Activated B cell treated with CpG ODN at 0.5 μM for 24 hours (primary cell): ENCODE results near the gene RAB11FIP3. TPM values are rescaled to one million over a fixed set of nuclear protein-coding genes. Genes with fewer than 3 reads are reported as not detected.

Source experiments
- ATAC-seq: fragments of 200-7000 bp; cut with Tn5 transposase; one replicate; pipeline ENCODE4 v1.10.0; 2021; ENCODE audit warnings: low read depth, mild to moderate bottlenecking, moderate library complexity
- CTCF ChIA-PET: fragments of 350-600 bp; sonication (Branson Sonifier 250); formaldehyde crosslinking; loops from one replicate; lab custom pipeline; 2021; ENCODE audit warnings: antibody characterized with exemption; lab: Charles Lee
- POLR2A ChIA-PET: fragments of 350-600 bp; sonication (Branson Sonifier 250); formaldehyde crosslinking; loops from one replicate; lab custom pipeline; 2021; ENCODE audit warnings: antibody characterized with exemption; lab: Charles Lee
- DNase-seq: peaks from one replicate; pipeline ENCODE4 v3.0.0; 2022
- H3K27ac Mint-ChIP-seq: one replicate; pipeline ENCODE4 v1.8.0; 2020; ENCODE audit warnings: mixed read lengths
- H3K27me3 Mint-ChIP-seq: one replicate; pipeline ENCODE4 v1.8.0; 2021; ENCODE audit warnings: mixed read lengths
- H3K36me3 Mint-ChIP-seq: one replicate; pipeline ENCODE4 v1.8.0; 2021; ENCODE audit warnings: low read depth, mixed read lengths
- H3K4me1 Mint-ChIP-seq: one replicate; pipeline ENCODE4 v1.8.0; 2021; ENCODE audit warnings: mixed read lengths
- H3K4me3 Mint-ChIP-seq: one replicate; pipeline ENCODE4 v1.8.0; 2020; ENCODE audit warnings: mild to moderate bottlenecking, mixed read lengths
- H3K9me3 Mint-ChIP-seq: one replicate; pipeline ENCODE4 v1.8.0; 2020; ENCODE audit warnings: mixed read lengths
- intact Hi-C: fragments of 100-400 bp; cut with micrococcal nuclease; formaldehyde crosslinking; loops from one replicate; pipeline ENCODE4 v1.15.1; 2024
- total RNA-seq: library from RNA; stranded (reverse); gene quantifications from 2 replicates; pipeline ENCODE4 v1.2.3, GENCODE V29; 2022
- TF ChIP-seq, protein P1 (sequence below): fragments of 200-600 bp; IDR thresholded peaks from one replicate; pipeline ENCODE4 v1.8.0; 2022; ENCODE audit warnings: antibody characterized with exemption, mild to moderate bottlenecking

Gene RAB11FIP3
- total RNA-seq, 1 donor from 2014 or later = 35.4 TPM

DNA sequence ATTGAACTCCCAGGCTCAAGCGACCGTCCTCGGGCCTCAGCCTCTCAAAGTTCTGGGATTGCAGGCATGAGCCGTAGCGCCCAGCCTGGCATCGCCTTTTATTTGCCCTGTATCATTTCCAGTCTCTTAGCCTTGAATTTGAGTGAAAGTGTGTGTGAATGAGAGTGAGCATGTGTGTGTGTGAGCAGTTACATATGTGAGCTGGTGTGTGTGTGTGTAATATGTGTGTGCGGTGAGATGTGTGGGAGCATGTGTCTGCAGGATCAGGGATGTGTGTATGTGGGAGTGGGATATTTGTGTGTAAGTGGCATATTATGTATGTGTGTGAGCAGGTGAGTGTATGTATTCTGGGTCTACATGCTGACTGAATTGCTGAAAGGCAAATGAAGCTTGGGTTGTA is 5.5 kb downstream of the RAB11FIP3 start:
- no peak overlapping the region for H3K27ac Mint-ChIP-seq
- ChIA-PET CTCF (no interaction called here), POLR2A (no interaction called here)
- DNase-seq (no peak), ATAC-seq (no peak)
- H3K9me3 Mint-ChIP-seq = no peaks in the 10 kb centered on the region
- intact Hi-C loops = no loop called here
- peaks cover 23% of the 10 kb centered on the region for H3K4me1 Mint-ChIP-seq
- no peaks in the 10 kb centered on the region for H3K27me3 Mint-ChIP-seq
- H3K36me3 Mint-ChIP-seq = peaks cover 14% of the 10 kb centered on the region
- no peak overlapping the region for H3K4me3 Mint-ChIP-seq
- TF ChIP-seq, protein P1, sequence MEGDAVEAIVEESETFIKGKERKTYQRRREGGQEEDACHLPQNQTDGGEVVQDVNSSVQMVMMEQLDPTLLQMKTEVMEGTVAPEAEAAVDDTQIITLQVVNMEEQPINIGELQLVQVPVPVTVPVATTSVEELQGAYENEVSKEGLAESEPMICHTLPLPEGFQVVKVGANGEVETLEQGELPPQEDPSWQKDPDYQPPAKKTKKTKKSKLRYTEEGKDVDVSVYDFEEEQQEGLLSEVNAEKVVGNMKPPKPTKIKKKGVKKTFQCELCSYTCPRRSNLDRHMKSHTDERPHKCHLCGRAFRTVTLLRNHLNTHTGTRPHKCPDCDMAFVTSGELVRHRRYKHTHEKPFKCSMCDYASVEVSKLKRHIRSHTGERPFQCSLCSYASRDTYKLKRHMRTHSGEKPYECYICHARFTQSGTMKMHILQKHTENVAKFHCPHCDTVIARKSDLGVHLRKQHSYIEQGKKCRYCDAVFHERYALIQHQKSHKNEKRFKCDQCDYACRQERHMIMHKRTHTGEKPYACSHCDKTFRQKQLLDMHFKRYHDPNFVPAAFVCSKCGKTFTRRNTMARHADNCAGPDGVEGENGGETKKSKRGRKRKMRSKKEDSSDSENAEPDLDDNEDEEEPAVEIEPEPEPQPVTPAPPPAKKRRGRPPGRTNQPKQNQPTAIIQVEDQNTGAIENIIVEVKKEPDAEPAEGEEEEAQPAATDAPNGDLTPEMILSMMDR = no peak

DNA sequence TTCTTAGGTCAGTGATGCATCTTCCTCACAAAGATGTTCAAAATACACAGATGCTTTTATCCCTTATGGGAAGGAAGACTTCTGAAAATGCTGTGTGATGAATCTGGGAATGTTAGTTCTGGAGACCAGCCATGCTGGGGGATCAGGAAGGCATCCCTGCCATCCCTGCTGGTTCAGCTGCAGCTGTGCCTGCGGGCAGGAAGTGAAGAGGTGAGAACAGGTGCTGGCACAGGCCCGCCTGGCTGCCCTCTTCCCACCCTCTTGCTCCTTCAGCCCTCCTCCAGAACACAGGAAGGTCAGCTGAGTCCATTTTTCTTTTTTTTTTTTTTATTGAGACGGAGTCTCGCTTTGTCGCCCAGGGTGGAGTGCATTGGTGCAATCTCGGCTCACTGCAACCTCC is 15.2 kb downstream of the RAB11FIP3 start:
- Mint-ChIP-seq H3K9me3 (no peaks in the 10 kb centered on the region), H3K4me1 (peaks cover 19% of the 10 kb centered on the region), H3K27ac (no peak overlapping the region), H3K36me3 (peaks cover 14% of the 10 kb centered on the region), H3K27me3 (no peaks in the 10 kb centered on the region), H3K4me3 (no peak overlapping the region)
- CTCF ChIA-PET = interaction anchor here (0.5 kb wide), 1 partner anchor 163 kb away, joined by 3 read pairs; no protein-coding TSS in a partner anchor
- TF ChIP-seq, protein P1 = no peak
- POLR2A ChIA-PET = no interaction called here
- ATAC-seq (no peak), DNase-seq (no peak)
- intact Hi-C loops = no loop called here

DNA sequence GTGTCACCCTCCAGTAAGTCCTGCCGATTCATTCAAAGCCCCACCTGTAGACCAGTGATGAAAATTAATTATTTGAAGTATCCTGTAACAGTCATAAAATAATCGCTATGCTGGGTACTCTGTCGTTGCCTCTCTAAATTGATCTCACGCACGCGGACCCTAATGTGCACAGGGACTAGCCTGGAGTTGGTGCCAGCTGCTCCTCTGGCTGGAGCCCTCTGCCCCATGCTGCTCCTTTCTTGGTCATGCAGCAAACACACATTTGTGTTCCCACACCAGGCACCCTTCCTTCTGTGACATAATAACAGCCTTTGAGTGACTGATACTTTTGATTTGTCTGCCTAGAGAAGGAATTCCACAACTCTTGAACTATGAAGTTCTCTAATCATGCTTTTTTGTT is 16.0 kb downstream of the RAB11FIP3 start:
- Mint-ChIP-seq H3K27me3 (no peaks in the 10 kb centered on the region), H3K9me3 (no peaks in the 10 kb centered on the region), H3K4me1 (peaks cover 19% of the 10 kb centered on the region), H3K4me3 (no peak overlapping the region), H3K36me3 (peaks cover 14% of the 10 kb centered on the region), H3K27ac (no peak overlapping the region)
- intact Hi-C loops = no loop called here
- TF ChIP-seq, protein P1 = no peak
- ATAC-seq (no peak), DNase-seq (no peak)
- POLR2A ChIA-PET = interaction anchor here (0.5 kb wide), 1 partner anchor 43 kb away, joined by 3 read pairs; no protein-coding TSS in a partner anchor
- CTCF ChIA-PET = no interaction called here

DNA sequence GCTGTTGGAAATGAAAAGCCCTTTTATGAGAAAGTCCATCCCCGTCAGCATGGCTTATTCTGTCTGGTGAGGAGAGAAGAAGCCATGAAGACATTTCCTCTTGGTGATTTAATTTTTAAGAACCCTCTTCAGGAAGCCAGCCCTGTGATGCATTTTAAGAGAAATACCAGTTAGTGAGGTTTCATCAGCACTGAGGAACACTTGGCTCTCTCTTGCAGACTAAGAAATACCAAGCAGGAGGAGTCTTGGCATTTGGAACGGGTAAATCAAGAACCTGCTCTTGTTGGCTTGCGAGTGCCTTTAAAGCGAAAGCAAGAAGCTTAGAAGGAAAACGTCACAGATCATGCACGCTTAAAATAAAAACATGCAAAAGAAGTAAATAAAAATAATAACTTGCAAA is 17.5 kb downstream of the RAB11FIP3 start:
- intact Hi-C loops = no loop called here
- Mint-ChIP-seq H3K9me3 (no peaks in the 10 kb centered on the region), H3K4me3 (peak overlapping the region; percentile 28), H3K4me1 (peaks cover 19% of the 10 kb centered on the region), H3K36me3 (peaks cover 14% of the 10 kb centered on the region), H3K27ac (no peak overlapping the region), H3K27me3 (no peaks in the 10 kb centered on the region)
- ChIA-PET POLR2A (no interaction called here), CTCF (no interaction called here)
- ATAC-seq (no peak), DNase-seq (no peak)
- TF ChIP-seq, protein P1 = no peak

DNA sequence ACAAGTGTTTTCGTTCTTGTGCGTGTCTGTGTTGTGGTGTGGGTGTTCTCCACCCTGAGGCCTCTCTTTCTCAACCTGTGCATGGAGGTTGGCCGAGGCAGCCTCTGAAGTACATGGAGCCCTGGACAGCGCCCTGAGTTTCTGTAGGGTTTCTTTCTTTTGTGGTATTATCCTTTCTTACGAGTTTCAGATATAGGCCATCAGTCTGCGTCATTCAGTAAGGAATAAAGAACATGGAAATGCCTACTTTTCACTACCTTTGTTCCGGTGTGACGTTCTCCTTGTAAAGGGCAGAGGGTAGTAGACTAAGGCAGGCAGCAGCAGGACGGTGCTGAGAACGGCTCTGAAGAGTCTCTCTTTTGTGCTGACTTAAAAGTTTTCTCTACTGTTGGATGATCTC is 18.6 kb downstream of the RAB11FIP3 start:
- Mint-ChIP-seq H3K36me3 (peaks cover 14% of the 10 kb centered on the region), H3K4me1 (peaks cover 19% of the 10 kb centered on the region), H3K9me3 (no peaks in the 10 kb centered on the region), H3K27ac (no peak overlapping the region), H3K4me3 (no peak overlapping the region), H3K27me3 (no peaks in the 10 kb centered on the region)
- DNase-seq (no peak), ATAC-seq (no peak)
- TF ChIP-seq, protein P1 = no peak
- intact Hi-C loops = no loop called here
- POLR2A ChIA-PET = no interaction called here
- CTCF ChIA-PET = no interaction called here
